NOMO-1 treated with dmso at 0.1 percent for 144 hours (cell line): ENCODE results near the gene PAOX.
"Not testable (repeated sequence)": the region's sequence is repeated elsewhere in the genome, so short reads cannot be mapped to it uniquely, and the experiment has no call there.

Experiments
- DNase-seq: peaks from one replicate; lab custom pipeline; 2025; ENCODE audit not compliant: unreplicated experiment; lab: John Stamatoyannopoulos, UW

PAOX gene

DNA sequence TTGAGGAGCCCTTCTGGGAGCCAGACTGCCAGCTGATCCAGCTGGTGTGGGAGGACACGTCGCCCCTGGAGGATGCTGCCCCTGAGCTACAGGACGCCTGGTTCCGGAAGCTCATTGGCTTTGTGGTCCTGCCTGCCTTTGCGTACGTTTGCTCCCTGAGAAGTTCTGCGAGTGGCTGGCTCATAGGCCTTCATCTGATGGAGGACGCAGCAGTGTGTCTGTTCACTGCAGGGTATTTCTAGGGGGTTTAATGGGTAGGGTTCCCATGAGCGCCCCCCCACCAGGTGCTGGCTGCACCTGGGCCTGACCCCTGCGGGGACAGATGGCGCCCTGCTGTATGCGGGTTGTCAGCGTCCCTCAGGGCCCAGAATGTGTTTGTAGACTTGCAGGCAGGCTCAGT lies 5.0 kb downstream of the PAOX start:
- no peak for DNase-seq

DNA sequence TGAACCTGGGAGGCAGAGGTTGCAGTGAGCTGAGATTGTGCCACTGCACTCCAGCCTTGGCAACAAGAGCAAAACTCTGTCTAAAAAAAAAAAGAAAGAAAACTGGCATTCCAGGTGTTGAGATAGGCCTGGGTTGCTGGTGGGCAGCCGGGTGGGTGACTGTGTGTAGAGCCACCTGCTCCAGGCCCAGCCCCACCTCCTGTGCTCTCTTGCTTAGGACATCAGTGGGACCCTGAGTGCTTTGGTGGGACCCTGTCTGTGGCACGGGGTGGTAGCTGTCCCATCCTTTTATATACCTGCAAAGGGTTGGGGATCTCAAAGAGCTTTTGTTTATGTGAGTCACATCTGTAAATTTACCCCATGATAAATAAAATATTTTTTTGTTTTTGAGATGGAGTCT lies 6.2 kb downstream of the PAOX start:
- DNase-seq: no peak

DNA sequence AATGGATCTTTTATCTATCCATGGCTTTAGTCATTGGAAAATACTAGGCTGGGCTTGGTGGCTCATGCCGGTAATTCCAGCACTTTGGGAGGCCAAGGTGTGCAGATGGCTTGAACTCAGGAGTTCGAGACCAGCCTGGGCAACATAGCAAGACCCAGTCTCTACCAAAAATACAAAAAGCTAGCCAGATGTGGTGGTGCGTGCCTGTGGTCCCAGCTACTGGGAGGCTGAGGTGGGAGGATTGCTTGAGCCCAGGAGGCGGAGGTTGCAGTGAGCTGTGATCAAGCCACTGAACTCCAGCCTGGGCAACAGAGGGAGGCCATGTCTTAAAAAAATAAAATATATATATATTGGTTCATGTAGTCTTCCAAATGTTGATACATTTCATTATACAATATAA lies 7.9 kb downstream of the PAOX start:
- not testable (repeated sequence) for DNase-seq

DNA sequence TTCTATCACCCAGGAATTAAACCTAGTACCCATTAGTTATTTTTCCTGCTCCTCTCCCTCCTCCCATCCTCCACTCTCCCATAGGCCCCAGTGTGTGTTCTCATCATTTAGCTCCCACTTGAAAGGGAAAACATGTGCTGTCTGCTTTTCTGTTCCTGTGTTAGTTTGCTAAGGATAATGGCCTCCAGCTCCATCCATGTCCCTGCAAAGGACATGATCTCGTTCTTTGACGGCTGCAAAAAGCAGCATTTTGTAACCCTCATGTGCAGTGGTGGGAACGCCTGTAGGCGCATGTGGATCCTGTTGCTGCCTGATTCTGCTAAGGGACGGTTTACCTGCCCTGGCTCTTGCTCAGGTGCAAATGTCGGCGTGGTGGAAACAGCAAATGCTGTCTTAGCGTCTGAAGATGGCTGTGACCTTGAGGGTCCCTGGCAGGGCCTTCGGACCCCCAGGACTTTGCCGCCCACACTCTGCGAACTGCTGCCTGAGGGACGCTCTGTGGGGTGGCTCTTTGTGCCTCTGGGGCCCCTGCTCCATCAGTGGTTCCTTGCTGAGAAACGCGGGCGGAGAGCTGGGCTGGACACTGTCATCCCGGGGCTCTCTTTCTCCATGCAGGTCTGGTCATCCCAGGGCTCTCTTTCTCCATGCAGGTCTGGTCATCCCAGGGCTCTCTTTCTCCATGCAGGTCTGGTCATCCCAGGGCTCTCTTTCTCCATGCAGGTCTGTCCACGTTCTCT lies 9.3 kb downstream of the PAOX start:
- DNase-seq: no peak

DNA sequence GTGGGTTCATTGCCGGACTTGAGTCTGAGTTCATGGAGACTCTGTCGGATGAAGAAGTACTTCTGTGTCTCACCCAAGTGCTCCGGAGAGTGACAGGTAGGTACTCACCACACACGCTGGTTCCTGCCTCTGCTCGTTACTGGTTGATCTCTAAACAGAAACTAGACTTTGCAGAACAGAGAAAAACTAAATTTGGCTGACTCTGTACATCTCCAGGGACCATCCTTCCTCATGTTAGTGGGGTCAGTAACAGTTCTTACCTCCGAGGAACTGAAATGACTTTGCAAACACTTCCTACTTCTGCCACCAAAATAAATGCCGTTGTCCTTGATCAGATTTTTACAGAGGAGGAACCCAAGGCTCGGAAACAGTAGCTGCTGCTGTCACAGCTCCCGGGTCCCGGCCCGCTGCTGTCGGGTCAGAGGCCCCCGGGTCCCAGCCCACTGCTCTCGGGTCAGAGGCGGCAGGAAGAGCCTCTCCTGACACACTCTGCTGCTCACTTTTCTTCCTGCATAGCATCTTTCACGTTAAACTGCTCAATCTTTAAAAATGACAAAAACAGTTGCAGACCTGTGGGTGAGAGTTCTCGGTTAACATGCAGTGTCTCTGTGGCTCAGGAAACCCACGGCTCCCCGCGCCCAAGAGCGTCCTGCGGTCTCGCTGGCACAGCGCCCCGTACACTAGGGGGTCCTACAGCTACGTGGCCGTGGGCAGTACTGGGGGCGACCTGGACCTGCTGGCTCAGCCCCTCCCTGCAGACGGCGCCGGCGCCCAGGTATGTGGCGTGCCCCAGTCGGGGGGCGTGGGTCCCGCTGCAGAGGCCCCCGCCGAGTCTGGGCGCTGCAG lies 10.1 kb downstream of the PAOX start:
- peak; percentile 76 for DNase-seq

DNA sequence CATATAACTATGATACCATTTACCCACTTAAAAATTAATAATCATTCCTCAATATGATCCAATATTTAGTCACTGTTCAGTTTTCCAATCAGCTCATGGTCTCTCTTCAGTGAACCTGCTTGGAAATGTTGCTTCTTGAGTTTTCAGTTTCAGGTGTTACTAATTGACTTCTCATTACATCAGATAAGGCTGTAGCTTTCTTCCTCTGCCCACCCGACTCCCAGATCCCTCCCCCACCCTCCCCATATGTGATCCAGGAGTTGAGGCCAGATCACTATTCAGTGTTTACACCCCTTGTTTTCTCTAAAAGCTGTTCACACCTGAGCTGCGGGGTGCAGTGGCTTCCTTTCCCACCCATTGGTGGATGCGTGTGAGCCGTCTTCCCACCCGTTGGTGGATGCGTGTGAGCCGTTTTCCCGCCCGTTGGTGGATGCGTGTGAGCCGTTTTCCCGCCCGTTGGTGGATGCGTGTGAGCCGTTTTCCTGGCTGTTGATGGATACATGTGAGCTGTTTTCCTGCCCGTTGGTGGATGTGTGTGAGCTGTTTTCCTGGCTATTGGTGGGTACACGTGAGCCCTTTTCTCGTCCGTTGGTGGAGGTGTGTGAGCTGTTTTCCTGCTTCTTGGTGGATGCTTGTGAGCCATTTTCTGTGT lies 11.7 kb downstream of the PAOX start:
- DNase-seq: no peak

DNA sequence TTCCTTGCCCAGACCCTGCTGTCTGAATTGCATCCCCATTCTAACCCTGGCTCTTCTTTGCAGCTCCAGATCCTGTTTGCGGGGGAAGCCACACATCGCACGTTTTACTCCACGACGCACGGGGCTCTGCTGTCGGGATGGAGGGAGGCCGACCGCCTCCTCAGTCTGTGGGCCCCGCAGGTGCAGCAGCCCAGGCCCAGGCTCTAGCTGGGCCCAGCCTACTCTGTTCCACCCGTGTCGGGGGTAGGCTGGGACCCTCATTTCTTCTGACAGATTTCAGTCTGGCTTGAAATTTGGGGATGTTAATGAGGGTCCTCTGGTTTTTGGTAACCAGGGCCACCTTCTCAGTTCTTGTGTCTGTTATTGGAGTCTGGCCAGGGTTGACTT lies 12.2 kb downstream of the PAOX start:
- DNase-seq: no peak

DNA sequence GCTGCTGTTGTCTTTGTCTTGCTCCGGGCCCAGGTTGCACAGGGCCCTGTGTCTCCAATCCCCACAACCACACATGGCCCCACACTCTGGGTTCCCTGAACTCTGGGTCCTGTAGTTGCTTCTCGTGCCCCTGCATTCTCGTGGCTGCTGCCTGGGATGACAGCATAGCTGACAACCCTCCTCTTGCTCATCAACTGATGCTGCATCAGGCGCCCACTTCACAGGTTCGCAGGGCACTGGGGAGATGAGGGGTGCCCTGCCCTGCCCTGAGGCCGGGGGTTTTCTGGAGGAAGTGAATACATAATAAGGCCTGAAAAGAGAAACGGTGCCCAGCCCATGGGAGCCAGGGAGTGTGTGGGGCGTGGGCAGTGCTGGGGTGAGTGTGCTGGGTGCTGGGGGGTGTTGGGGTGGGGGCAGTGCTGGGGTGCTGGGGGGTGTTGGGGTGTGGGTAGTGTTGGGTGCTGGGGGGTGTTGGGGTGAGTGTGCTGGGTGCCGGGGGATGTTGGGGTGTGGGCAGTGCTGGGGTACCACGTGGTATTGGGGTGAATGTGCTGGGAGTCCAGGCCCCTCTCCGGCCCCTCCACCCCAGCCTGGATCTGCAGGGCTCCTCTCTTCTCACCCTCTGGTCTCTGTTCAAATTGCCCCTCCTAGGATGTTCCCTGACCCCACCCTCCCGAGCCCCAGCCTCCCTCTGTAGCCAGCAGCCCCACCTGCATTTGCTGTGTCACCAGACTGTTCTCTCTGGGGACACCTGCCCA lies 12.9 kb downstream of the PAOX start:
- DNase-seq: no peak

DNA sequence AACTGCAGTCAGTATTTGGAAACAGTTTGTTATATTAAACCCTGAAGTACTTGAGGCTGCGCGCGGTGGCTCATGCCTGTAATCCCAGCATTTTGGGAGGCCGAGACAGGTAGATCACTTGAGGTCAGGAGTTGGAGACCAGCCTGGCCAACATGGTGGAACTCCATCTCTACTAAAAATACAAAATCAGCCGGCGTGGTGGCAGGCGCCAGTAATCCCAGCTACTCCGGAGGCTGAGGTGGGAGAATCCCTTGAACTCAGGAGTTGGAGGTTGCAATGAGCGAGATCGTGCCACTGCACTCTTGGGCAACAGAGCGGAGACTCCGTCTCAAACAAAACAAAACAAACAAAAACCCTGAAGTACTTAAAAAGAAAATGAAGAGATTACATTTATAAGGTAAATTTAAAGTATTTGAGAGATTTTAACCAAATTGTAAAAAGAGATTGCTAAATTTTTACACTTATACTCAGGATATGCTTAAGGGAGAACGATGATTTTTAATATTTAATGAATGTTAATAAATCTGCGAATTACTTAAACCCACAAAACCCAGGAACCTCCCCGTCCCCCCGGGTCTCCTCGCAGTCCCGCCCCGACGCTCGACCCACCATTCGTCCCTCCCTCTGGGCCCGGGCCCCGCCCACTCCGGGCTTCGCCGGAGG lies 14.5 kb downstream of the PAOX start:
- DNase-seq: no peak

DNA sequence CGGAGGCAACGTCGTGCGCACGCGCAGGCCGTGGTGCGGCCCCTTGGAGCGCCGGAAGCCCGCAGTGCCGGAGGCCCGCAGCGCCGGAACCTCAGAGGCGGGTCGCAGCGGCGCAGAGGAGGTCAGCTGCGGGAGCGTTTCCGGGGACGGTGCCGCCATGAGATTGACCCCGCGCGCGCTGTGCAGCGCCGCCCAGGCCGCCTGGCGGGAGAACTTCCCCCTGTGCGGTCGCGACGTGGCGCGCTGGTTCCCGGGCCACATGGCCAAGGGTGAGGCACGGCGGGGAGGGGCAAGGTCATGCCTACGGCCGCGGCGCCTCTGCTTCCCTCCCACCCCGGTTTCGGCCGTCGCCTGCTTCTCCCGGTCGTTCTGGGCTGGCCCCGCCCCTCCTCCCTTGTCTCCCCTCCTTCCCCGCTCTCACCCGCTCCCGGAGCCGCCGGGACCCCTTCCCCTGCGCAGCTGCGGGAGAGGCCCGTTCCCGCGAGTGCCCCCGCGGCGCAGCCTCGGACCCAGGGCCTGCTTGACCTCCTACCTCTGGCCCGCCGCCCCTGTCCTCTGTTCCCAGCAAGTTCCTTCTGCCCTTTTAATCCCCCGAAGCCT lies 15.1 kb downstream of the PAOX start, which contains the start of gene MTG1:
TSS of gene MTG1 (plus strand) at position 94 of the 600 bp plus-strand sequence. CDS start at position 158, 64 bp downstream.
- peak; percentile 91 for DNase-seq

DNA sequence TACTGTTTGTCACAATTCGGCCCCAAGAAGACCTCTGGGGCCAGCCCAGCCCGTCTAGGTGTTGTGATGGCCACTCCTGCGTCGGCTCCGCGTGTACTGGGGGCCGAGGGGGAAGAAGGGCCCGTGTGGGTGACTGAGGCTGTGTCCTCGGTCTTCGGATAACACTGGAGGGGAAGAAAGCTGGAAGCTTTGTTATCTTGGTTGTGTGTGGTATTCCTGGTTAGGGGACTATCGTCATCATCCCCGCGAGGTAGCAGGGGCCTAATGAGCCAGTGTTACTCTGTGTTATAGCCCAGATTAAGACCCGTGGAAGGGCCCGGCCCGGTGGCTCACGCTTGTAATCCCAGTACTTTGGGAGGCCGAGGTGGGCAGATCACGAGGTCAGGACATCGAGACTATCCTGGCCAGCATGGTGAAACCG lies 15.7 kb downstream of the PAOX start:
- DNase-seq: no peak

DNA sequence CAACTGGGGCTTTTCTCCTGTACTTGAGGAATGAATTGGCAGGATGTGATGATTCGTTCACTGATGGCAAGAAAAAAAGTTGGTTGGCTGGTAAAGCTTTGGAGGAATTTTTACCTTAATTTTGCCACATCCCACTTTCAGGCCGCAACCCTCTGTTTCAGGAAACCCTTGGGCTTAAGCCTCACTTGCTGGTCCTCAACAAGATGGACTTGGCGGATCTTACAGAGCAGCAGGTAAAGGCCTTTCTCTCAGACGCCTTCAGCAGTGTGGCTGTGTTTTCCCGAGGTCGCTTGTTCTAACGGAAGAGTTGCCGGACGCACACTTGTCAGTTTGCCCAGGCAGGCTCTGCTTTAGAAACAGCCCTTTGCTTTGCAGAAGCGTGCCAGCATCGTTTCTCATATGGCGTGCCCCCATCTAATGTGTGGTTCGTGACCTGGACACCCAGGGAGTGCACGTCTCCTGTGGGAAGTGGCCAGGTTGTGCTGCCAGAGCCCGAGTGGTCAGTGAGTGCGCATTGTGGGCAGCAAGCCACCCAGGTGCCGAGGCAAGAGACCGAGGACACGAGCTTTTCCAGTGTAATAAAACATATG lies 17.1 kb downstream of the PAOX start:
- no peak for DNase-seq

DNA sequence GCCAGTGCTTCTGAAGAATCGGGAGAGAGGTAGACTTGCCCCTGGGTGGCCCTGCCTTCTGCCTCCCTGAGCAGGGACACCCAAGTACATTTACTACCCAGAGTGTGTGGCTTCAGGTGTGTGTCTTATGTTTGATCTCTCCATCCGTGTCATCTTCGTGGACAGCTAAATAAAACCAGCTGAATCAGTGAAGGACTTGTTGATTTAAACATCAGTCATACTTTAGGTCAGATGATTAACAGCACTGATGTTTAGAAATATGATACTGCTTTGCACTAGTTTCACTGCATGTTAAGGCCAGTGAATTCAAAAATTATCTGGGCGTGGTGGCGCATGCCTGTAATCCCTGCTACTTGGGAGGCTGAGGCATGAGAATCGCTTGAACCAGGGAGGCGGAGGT lies 18.9 kb downstream of the PAOX start:
- DNase-seq: no peak

DNA sequence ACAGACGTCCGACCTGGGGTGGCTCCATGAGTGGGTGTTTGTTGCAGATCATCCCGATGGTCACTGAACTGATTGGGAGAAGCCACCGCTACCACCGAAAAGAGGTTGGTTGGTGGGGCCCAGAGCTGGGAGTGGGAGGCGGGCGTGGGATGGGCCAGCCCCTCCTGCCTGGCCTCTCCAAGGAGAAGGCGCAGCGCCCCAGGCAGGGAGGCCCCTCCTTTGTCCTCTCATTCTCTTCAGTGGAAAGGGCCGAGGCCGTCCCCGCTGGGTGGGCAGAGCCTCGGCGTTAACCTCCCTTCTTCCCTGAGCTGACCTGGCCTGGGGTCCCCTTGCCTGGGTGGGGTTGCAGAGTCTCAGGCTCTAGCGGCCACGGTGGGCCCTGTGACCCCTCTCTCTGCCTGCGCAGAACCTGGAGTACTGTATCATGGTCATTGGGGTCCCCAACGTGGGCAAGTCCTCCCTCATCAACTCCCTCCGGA lies 20.1 kb downstream of the PAOX start:
- no peak for DNase-seq

DNA sequence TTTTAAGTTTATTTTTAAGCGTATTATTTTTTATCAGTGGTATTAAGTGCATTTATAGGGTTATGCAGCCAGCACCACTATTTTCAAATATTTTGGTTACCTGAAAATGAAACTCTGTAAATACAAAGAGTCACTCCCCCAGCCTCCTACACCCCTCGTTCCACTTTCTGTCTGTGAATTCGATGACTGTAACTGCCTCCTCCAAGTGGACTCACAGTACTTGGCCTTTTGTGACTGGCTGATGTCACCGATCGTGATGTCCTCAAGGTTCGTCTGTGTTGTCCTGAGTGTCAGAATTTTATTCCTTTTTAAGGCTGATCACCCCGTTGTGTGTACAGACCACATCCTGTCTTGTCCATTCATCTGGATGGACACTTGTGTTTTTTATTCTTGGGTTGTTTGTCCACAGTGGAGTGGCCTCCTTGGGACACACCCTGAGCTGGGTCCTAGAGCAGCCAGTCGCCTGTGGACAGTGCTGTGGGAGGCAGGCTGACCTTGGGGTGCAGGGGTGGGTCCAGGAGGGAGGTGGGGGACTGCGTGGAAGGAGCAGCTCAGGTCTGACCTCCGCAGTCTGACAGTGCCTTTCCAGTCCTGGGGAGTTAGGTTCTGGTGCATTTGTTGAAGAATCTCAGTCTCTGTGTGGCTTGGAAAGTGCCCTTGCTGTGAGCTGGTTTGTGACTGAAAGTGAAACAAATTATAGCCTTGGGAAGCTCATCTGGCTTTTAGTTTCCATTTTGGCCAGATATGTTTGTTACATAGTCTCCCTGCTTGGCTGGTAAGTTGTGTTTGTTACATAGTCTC lies 21.8 kb downstream of the PAOX start:
- no peak for DNase-seq

DNA sequence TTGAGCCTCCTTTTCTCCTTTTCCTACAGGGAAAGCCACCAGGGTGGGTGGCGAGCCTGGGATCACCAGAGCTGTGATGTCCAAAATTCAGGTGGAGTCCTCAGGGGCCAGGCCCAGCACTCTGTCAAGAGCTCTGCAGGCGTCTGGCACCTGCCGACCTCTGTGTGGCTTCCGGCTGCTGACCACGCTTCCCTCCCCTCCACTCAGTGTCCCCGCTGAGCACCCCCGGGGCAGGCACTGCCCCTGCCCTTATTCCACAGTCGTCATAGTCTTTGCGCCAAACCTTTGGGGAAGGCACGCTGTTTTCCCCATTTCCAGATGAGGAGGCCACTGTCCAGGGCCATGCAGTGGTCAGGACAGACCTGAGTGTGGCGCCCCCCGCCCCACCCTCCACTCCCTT lies 22.4 kb downstream of the PAOX start:
- no peak for DNase-seq

DNA sequence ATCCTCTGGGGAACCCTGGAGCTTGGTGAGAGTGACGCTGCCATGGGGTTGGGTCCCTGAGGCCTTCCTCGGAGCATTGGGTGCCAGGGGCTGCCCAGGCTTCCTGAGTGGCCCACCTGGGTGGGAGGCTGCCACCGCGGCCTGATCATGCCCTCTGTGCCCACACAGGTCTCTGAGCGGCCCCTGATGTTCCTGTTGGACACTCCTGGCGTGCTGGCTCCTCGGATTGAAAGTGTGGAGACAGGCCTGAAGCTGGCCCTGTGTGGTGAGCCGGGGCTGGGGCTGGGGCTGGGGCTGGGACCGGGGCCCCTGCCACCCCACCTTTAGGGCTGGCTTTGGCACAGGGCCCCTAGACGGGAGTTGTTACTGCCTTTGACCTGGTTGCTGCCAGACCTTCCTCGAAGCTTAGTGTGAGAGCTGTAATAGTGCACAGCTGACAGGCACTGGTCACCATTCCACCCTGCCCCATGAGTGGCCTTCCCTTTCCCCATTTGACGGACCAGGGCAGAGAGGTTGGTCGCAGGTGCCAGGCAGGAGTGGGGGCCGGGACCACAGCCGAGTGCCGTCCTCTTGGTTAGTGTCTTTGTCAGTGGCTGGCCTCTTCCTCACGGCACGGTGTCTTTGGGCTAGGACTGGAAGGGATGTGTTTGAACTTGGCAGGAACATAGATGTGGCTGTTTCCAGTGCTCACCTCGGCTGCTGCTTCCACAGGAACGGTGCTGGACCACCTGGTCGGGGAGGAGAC lies 23.1 kb downstream of the PAOX start:
- DNase-seq: no peak

DNA sequence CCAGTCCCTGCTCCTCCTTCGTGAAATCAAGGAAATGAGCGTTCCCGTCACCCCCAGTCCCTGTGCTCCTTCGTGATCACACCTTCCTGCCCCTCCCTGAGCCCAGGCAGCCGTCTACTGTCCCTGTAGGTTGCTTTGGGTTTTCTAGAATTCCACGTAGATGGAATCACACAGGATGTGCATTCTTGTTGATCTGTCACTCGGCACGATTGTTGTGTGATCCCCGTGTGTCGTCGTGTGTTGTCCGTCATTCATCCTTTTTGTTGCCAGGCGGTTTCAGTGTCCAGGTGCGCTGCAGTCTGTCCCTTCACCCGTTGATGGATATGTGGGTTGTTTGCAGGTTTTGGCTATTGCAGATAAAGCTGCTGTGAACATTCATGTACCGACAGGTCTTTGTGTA lies 24.3 kb downstream of the PAOX start:
- DNase-seq: no peak
